ENCODE measurements around the gene LATS2.

DNA sequence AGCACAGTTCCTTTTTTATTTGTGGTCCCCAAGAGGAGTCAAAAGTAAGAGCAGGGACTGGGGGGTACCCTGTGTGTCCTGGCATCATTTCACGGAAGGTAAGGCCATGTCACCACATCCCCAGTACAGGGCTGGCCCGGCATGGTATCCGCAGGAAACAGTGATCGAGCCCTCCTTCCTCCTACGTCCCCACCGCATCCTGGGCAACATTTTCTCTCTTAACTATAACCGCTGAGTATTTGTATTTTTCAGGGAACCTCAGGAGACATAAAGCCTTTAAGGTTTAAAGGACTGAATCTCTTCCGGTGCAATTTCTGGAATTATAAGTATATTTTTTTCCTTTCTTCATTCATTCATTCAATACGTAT lies 13.6 kb upstream of the LATS2 start:
- TF ChIP-seq, protein P1, sequence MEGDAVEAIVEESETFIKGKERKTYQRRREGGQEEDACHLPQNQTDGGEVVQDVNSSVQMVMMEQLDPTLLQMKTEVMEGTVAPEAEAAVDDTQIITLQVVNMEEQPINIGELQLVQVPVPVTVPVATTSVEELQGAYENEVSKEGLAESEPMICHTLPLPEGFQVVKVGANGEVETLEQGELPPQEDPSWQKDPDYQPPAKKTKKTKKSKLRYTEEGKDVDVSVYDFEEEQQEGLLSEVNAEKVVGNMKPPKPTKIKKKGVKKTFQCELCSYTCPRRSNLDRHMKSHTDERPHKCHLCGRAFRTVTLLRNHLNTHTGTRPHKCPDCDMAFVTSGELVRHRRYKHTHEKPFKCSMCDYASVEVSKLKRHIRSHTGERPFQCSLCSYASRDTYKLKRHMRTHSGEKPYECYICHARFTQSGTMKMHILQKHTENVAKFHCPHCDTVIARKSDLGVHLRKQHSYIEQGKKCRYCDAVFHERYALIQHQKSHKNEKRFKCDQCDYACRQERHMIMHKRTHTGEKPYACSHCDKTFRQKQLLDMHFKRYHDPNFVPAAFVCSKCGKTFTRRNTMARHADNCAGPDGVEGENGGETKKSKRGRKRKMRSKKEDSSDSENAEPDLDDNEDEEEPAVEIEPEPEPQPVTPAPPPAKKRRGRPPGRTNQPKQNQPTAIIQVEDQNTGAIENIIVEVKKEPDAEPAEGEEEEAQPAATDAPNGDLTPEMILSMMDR (IDR thresholded peaks at IDR 0.05; ENCODE audit: low read depth, low read length): no peak
- TF ChIP-seq, protein P2, sequence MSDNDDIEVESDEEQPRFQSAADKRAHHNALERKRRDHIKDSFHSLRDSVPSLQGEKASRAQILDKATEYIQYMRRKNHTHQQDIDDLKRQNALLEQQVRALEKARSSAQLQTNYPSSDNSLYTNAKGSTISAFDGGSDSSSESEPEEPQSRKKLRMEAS (IDR thresholded peaks at IDR 0.05; ENCODE audit: low read depth, low read length): no peak
- TF ChIP-seq POLR2A (IDR thresholded peaks at IDR 0.05; ENCODE audit: extremely low read depth, insufficient read length) (no peak), MYC (IDR thresholded peaks at IDR 0.05; ENCODE audit: low read depth, low read length) (0 out of 2 replicates have a peak, but pooled peaks have one; percentile 33)
